ENCODE data around the gene TFRC.

- TF ChIP-seq, protein P1, sequence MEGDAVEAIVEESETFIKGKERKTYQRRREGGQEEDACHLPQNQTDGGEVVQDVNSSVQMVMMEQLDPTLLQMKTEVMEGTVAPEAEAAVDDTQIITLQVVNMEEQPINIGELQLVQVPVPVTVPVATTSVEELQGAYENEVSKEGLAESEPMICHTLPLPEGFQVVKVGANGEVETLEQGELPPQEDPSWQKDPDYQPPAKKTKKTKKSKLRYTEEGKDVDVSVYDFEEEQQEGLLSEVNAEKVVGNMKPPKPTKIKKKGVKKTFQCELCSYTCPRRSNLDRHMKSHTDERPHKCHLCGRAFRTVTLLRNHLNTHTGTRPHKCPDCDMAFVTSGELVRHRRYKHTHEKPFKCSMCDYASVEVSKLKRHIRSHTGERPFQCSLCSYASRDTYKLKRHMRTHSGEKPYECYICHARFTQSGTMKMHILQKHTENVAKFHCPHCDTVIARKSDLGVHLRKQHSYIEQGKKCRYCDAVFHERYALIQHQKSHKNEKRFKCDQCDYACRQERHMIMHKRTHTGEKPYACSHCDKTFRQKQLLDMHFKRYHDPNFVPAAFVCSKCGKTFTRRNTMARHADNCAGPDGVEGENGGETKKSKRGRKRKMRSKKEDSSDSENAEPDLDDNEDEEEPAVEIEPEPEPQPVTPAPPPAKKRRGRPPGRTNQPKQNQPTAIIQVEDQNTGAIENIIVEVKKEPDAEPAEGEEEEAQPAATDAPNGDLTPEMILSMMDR (IDR thresholded peaks at IDR 0.05): no peak
- TF ChIP-seq, protein P2, sequence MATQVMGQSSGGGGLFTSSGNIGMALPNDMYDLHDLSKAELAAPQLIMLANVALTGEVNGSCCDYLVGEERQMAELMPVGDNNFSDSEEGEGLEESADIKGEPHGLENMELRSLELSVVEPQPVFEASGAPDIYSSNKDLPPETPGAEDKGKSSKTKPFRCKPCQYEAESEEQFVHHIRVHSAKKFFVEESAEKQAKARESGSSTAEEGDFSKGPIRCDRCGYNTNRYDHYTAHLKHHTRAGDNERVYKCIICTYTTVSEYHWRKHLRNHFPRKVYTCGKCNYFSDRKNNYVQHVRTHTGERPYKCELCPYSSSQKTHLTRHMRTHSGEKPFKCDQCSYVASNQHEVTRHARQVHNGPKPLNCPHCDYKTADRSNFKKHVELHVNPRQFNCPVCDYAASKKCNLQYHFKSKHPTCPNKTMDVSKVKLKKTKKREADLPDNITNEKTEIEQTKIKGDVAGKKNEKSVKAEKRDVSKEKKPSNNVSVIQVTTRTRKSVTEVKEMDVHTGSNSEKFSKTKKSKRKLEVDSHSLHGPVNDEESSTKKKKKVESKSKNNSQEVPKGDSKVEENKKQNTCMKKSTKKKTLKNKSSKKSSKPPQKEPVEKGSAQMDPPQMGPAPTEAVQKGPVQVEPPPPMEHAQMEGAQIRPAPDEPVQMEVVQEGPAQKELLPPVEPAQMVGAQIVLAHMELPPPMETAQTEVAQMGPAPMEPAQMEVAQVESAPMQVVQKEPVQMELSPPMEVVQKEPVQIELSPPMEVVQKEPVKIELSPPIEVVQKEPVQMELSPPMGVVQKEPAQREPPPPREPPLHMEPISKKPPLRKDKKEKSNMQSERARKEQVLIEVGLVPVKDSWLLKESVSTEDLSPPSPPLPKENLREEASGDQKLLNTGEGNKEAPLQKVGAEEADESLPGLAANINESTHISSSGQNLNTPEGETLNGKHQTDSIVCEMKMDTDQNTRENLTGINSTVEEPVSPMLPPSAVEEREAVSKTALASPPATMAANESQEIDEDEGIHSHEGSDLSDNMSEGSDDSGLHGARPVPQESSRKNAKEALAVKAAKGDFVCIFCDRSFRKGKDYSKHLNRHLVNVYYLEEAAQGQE (IDR thresholded peaks at IDR 0.05; ENCODE audit: insufficient read depth in 1 of 2, low read depth in 2 of 2, low read length in 1 of 2): no peak
Measured at GRCh38 chr3:196067439-196067838, 14.5 kb downstream of the TFRC start.

All from Panc1 (cell line).